ENCODE data around the gene FNDC1.
"Not testable (repeated sequence)": the region's sequence is repeated elsewhere in the genome, so short reads cannot be mapped to it uniquely, and the experiment has no call there.

Gene FNDC1

DNA sequence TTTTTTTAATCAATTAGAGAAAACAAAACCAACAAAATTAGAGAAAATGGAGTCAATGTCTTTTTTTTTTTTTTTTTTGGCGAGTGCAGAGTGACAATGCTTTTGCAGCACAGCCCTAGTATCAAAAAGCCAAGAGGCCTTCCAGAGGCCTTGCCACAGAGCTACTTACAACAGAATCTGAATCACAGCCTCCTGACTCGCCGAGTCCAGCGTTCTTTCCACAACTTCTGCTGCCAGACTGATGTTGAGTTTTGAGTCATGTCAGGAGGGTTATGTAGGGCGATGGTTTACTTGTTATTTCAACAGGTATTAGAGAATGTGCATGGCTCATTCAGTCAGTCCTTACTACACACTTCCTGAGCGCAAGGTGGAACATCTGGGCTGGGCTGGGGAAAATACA lies 88.6 kb downstream of the FNDC1 start:
- DNase-seq (ENCODE audit: low read depth in 2 of 2): no peak

DNA sequence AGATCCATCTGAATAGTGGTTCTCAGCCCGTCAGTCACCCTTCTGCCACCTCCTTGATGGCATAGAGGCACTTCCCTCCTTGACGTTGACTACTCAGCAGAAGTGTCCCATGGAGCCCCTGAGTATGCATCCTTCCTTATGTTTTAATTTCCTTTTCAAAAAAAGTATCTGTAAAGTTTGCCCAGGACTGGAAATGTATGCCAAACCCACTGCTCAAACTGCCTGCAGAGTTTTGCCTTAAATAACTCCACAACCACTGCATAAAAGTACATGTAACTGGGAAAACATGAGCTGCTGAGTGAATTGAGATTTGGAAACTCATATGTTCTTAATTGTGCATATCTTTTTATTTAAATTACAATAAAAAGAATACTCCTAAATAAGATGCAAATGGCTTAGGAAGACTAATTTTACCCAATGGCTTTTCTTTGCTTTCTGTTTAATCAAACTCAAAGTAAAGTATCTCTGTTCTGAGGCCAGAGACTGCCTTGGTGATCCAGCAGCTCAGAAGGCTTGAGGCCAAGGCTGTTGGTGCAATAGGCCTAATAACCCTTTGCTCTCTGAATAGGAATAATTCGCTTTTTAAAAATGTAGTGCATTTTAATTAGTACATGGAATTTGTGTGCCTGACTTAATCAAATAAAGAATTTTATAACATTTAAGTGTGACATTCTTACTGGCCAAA lies 90.4 kb downstream of the FNDC1 start:
- no peak for DNase-seq (ENCODE audit: low read depth in 2 of 2)

DNA sequence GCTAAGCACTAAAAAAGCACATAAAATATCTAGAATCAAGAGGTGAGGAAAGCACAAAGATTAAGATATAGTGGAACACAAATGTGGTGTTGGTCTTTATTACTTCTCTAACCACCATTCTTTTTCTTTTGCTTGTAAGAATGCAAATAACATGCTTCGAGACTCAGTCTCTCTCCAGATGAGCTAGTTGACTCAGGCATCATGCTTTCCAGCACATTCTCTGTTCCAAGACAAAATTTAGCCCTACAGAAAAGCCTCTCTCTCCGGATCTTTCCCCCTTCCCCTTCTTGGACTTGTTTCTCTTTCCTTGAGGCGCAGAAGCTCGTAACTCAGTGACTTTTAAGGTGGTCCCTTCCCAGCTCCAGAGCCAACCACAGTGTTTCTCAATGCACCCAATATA lies 91.0 kb downstream of the FNDC1 start:
- no peak for DNase-seq (ENCODE audit: low read depth in 2 of 2)

DNA sequence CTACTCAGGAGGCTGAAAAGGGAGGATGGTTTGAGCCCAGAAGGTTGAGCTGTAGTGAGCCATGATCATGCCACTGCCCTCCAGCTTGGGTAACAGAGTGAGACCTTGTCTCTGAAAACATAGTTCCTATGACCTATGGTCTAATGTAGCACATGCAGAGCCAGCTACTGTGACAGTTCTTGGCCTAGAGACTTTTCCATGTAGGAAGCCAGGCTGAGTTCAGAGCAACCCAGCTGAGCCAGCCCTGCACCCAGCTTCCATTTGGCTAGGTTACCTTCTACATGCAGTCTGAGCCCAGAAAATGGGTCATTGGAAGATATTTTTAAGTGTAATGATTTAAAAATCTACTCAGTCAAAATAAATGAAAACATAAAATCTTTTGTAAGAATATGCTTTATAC lies 92.8 kb downstream of the FNDC1 start:
- no peak for DNase-seq (ENCODE audit: low read depth in 2 of 2)

DNA sequence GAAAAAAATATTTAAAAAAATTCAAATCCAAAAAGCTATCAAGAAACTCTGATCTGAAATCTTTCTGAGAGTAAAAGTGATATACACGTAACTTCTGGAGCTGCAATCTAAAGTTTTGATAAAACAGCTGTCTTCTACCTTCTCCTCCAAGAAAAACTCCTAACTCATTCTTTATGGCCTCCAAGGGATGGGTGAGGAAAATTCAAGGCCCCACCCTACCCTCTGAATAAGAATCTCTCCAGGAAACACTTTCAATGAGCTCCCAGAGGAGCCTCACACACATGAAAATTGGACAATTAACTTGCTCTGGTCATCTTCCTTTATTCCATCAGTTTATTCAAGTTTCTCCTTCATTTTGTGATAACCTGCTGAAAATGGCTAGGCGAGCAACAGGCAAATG lies 93.4 kb downstream of the FNDC1 start:
- DNase-seq (ENCODE audit: low read depth in 2 of 2): no peak

GRCh38 chr6:159267165-159267564 lies 98.0 kb downstream of the FNDC1 start:
- no peak for DNase-seq (ENCODE audit: low read depth in 2 of 2)

DNA sequence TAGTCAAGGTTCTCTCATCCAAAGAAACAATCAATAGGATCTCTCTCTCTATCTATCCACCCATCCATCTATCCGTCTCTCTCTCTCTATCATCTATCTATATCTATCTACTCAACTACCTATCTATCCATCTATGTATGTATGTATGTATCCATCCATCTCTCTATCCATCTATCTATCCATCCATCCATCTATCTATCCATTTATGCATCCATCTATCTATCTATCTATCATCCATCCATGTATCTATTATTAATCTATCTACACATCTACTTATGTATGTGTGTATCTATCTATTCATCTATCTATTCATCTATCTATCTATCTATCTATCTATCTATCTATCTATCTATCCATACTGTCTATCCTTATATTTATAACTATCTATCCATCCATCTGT lies 99.3 kb downstream of the FNDC1 start:
- no peak for DNase-seq (ENCODE audit: low read depth in 2 of 2)

- DNase-seq (ENCODE audit: low read depth in 2 of 2): no peak
These were observed 102.1 kb downstream of the FNDC1 start for GRCh38 chr6:159271257-159271656.

DNA sequence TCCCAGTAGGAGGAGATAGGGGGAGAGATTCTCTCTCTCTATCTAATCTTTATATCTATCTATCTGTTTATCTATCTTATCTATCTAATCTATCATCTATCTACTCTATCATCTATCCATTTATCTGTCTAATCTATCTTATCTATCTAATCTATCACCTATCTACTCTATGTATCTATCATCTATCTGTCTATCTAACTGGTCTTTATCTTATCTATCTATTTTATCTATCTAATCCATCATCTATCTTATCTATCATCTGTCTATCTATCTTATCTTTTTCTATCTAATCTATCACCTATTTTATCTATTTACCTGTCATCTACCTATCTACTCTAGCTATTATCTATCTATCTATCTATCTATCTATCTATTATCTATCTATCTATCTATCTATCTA lies 109.4 kb downstream of the FNDC1 start:
- DNase-seq (ENCODE audit: low read depth in 2 of 2): no peak

DNA sequence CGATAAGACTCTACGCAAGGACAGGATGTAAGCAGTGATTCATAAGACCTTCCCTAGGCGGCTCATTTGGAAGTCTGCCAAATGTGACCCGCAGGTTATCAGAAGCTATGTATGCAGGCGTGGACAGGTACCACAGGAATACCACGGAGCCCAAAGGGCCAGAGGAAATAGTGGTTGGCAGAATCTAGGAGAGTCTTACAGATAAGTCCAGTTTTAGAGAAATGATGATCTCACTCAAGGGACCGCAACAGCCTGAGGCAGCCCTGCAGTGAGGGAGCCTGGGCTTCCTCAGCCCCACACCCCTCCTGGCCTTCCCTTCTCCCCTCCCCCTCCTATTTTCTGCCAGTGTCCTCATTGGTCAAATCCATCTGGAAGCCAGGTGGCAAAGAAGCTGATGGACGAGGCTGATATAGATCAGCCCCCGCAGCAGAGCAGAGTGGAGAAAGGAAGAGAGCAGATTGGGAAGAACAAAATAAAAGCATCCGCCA lies 110.6 kb downstream of the FNDC1 start:
- no peak for DNase-seq (ENCODE audit: low read depth in 2 of 2)

DNA sequence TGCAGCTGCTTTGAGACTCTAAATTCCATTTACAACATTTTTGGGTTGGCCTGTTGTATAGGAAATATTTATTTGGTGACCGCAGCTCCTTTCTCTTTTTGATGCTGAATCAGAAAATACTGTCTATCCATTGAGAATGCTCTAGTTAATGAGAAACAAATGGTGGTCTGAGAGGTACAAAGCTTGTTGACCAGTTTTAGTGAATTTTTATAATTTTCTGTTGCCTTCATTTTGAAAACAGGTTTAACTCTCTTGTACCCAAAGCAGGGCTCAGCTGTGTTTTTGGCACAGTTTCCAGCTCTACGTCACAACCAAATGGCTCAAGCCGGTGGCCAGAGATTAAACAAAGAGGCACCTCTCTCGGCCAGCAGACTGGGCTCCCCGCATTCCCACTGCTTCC lies 113.2 kb downstream of the FNDC1 start:
- no peak for DNase-seq (ENCODE audit: low read depth in 2 of 2)

GRCh38 chr6:159284661-159285060 lies 115.5 kb downstream of the FNDC1 start:
- not testable (repeated sequence) for DNase-seq (ENCODE audit: low read depth in 2 of 2)

GRCh38 chr6:159298840-159299239 lies 129.6 kb downstream of the FNDC1 start:
- no peak for DNase-seq (ENCODE audit: low read depth in 2 of 2)

- DNase-seq (ENCODE audit: low read depth in 2 of 2): no peak
These were observed 130.4 kb downstream of the FNDC1 start for GRCh38 chr6:159299566-159299965.

DNA sequence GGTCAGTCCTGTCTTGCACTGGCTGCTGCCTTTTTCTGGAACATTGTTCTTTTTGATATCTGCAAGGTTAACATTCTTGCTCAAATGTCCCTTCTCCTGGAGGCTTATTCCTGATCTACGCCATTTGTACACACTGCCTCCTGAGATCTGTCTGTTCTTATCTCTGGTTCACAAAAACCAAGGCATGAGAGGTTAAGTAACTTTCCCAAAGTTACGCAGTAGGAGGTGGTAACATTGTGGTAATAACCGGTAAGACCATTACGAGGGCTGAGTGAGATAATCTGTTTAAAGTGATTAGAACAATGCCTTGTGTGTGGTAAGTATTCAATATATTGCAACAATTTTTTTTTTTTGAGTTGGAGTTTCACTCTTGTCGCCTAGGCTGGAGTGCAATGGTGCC lies 132.1 kb downstream of the FNDC1 start:
- DNase-seq (ENCODE audit: low read depth in 2 of 2): no peak

DNA sequence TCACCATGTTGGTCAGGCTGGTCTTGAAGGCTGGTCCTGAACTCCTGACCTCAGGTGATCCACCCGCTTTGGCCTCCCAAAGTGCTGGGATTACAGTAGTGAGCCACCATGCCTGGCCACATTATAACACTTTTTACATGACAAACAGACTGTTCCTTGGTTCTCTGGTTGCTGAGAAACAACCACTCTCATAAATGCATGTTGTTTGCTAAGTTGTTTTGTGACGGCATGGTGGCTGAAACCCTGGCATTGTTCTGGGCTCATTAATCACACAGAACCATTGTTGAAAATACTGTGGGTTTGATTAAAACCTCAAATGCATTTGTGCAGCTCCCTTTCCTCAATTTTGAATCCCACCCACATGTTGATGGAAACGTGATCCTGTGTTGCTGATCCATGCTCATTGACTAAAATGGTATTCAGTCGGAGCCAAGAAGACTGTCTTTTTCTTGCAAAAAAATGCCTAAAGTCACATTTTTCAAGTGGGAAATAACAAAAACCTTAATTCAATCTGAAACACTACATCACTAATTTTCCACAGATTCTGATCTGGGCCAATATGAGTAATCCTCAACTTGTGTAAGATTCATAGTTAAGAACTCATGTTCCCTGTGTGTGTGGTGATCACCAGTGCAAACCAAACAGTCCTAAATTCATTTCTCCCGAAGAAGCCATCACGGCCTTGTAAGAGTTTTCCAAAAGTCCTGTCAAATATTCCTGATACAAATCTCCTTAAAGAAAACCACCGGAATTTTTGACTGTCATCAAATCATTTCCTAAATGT lies 132.8 kb downstream of the FNDC1 start:
- DNase-seq (ENCODE audit: low read depth in 2 of 2): no peak

DNA sequence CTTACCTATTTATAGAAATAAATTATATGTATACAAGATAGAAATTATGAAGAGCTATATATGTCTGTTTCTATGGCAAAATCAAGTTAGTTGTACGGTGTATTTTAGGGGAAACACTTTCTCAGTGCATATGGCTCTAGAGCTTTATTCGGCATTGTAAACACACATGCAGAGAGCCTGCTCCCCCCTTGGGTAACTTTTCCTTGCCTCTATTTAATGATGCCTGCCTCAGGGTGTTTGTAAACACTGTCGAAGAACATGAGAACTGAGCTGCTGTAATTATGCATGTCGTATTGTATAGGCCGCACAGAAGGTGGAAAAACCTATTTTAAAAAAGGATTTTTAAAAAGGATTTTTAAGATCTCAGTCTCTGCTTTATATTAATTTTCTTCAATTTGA lies 133.4 kb downstream of the FNDC1 start:
- DNase-seq (ENCODE audit: low read depth in 2 of 2): no peak

- no peak for DNase-seq (ENCODE audit: low read depth in 2 of 2)
These were observed 134.0 kb downstream of the FNDC1 start for GRCh38 chr6:159303159-159303558.

DNA sequence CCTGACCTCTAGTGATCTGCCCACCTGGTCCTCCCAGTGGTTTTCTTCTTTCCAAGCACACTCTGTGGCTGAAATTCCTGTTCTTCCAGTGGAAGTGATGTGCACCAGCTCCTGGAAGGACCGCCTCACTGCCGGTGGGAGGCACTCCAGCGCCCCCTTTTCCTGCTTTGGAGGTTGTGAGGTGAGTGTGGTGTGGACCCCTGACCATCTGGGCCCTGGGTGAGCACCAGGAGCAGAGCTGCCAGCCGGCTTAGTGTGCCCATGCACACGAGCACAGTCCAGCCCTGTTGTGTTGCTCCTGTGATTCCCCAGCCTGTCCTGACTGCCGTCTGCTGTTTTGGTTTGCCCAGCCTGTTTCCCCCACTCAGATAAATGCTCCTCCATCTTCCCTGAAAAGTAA lies 134.6 kb downstream of the FNDC1 start:
- no peak for DNase-seq (ENCODE audit: low read depth in 2 of 2)

DNA sequence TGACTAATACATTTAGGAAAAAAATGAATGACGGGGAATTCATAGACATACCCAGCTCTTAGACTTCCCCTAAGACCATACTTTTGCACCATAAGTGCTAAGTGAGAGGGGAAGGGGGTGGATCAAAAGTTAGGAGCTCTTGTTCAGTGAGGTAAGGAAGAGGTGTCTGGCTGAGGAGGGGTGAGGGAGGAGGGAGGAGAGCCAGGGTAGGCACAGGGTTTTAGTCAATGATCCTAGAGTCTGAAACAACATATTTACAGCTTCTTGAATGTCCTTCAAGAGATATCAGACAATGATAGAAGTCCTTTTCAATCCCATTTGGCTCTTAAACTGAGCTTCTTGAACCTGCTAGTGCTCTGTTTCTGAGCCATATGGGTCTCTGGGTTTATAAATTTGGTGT lies 135.4 kb downstream of the FNDC1 start:
- no peak for DNase-seq (ENCODE audit: low read depth in 2 of 2)

GRCh38 chr6:159305159-159305558 lies 136.0 kb downstream of the FNDC1 start:
- DNase-seq (ENCODE audit: low read depth in 2 of 2): no peak

DNA sequence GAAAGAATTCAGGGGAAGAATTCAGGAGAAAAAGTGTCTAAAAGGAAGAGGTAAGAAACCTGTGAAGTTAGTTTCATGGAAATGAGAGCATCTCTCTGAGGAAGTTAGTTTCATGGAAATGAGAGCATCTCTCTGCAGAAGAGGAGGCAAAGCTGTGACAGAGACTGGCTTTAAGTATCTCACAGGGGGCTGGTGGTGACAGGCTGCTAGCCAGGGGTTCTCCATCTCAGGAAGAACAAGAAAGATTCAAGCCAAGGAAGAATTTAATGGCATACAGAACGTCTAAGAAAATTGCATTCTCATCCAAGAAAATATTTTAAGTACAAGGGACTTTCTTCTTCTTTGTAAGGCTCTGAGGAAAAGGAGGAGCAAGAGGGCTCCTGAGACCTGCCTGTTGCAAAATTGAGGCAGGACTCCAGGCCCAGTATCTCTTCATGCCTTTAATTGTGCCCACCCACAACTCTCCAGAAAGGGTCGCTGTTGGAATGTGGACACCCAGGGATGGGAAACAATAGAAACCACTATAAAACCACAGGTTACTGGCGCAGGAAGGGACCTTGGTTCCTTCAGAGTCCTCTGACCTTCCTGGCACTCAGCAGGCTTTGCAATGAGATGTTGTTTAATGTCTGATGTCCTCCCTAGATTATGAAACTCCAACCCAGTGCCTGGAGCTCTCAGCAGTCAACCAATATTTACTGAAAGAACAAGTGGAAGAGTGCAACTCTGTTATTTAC lies 136.8 kb downstream of the FNDC1 start:
- no peak for DNase-seq (ENCODE audit: low read depth in 2 of 2)

Data from activated CD4-positive, alpha-beta T cell treated with anti-CD3 and anti-CD28 coated beads for 24 hours (primary cell).